ENCODE measurements around the gene AP2S1. TPM values are rescaled to one million over a fixed set of nuclear protein-coding genes. Genes with fewer than 3 reads are reported as not detected.
A peak's percentile ranks its signal among the peaks of the same experiment; 100 is the strongest.
"Not testable (repeated sequence)": the region's sequence is repeated elsewhere in the genome, so short reads cannot be mapped to it uniquely, and the experiment has no call there.

The AP2S1 gene
- total RNA-seq, 1 experiment from 2014 or later = 111 TPM

GRCh38 chr19:46812977-46813838 lies 37.4 kb downstream of the AP2S1 start:
- DNase-seq (ENCODE audit: extremely low read depth, low read depth) = no peak

GRCh38 chr19:46809534-46810272 lies 40.9 kb downstream of the AP2S1 start:
- no peak for DNase-seq (ENCODE audit: extremely low read depth, low read depth)

GRCh38 chr19:46806656-46807055 lies 44.0 kb downstream of the AP2S1 start:
- no peak for DNase-seq (ENCODE audit: extremely low read depth, low read depth)

GRCh38 chr19:46804432-46804831 lies 46.2 kb downstream of the AP2S1 start:
- DNase-seq (ENCODE audit: extremely low read depth, low read depth) = not testable (repeated sequence)

GRCh38 chr19:46803555-46803954 lies 47.1 kb downstream of the AP2S1 start:
- no peak for DNase-seq (ENCODE audit: extremely low read depth, low read depth)

- no peak for DNase-seq (ENCODE audit: extremely low read depth, low read depth)
These were observed 48.5 kb downstream of the AP2S1 start for GRCh38 chr19:46802152-46802551.

- no peak for DNase-seq (ENCODE audit: extremely low read depth, low read depth)
These were observed 51.9 kb downstream of the AP2S1 start for GRCh38 chr19:46798713-46799112.

GRCh38 chr19:46797881-46798280 lies 52.8 kb downstream of the AP2S1 start:
- no peak for DNase-seq (ENCODE audit: extremely low read depth, low read depth)

- no peak for DNase-seq (ENCODE audit: extremely low read depth, low read depth)
These were observed 58.7 kb downstream of the AP2S1 start for GRCh38 chr19:46791944-46792343.

GRCh38 chr19:46789371-46789770 lies 61.3 kb downstream of the AP2S1 start:
- no peak for DNase-seq (ENCODE audit: extremely low read depth, low read depth)

- no peak for DNase-seq (ENCODE audit: extremely low read depth, low read depth)
These were observed 61.7 kb downstream of the AP2S1 start for GRCh38 chr19:46788968-46789338.

GRCh38 chr19:46788262-46788967 lies 62.2 kb downstream of the AP2S1 start, which contains the start of gene SLC1A5:
Gene SLC1A5, minus strand, starts transcription at chr19:46788594. Its CDS starts 629 bp downstream, at chr19:46787965.
- peak; percentile 95 for DNase-seq (ENCODE audit: extremely low read depth, low read depth)

Small RNAs within 50 kb of the gene (small RNA-seq; reads per million reads assigned to genes)
- gene AC008622.3 = 0 reads per million in 2 experiments
- gene HNRNPMP2 = 0 reads per million in 2 experiments

Other genes starting within 250 kb of the AP2S1 start
- 47.1 and 53.8 TPM in 2 replicates for gene CALM3, start 249.5 kb downstream of the AP2S1 start, total RNA-seq (2014; rRNA removed; shearing (Covaris generic))
- not detected in 2 replicates for gene PTGIR, start 225.8 kb downstream of the AP2S1 start, total RNA-seq (2014; rRNA removed; shearing (Covaris generic))
- not detected in 2 replicates for gene GNG8, start 214.6 kb downstream of the AP2S1 start, total RNA-seq (2014; rRNA removed; shearing (Covaris generic))
- not detected in 2 replicates for gene DACT3, start 189.7 kb downstream of the AP2S1 start, total RNA-seq (2014; rRNA removed; shearing (Covaris generic))
- 4.2 and 7.2 TPM in 2 replicates for gene PRKD2, start 133.7 kb downstream of the AP2S1 start, total RNA-seq (2014; rRNA removed; shearing (Covaris generic))
- gene FKRP, start 104.8 kb downstream of the AP2S1 start, total RNA-seq (2014; rRNA removed; shearing (Covaris generic)) = 8.5 TPM in 2 replicates
- gene STRN4, start 104.4 kb downstream of the AP2S1 start, total RNA-seq (2014; rRNA removed; shearing (Covaris generic)) = 59.2 and 73.9 TPM in 2 replicates
- 253 and 259 TPM in 2 replicates for gene SLC1A5, start 62.3 kb downstream of the AP2S1 start, total RNA-seq (2014; rRNA removed; shearing (Covaris generic))
- gene ARHGAP35, start 10.2 kb upstream of the AP2S1 start, total RNA-seq (2014; rRNA removed; shearing (Covaris generic)) = 16.5 and 18.2 TPM in 2 replicates
- 0.30 and 0.49 TPM in 2 replicates for gene NPAS1, start 169.0 kb upstream of the AP2S1 start, total RNA-seq (2014; rRNA removed; shearing (Covaris generic))
- 17.5 and 21.5 TPM in 2 replicates for gene TMEM160, start 197.8 kb upstream of the AP2S1 start, total RNA-seq (2014; rRNA removed; shearing (Covaris generic))